AG04450 (cell line): ENCODE data around the gene THG1L. TPM values are rescaled to one million over a fixed set of nuclear protein-coding genes. Genes with fewer than 3 reads are reported as not detected.

ENCODE experiments used
- CTCF ChIA-PET: fragments of 300-600, 350-600 bp; formaldehyde crosslinking; extraction: SDS; loops from one replicate; lab custom pipeline; 2022; ENCODE audit warnings: antibody characterized with exemption, inconsistent platforms; lab: Charles Lee
- POLR2A ChIA-PET: fragments of 350-600 bp; formaldehyde crosslinking; extraction: SDS; loops from one replicate; lab custom pipeline; 2021; ENCODE audit warnings: antibody characterized with exemption, inconsistent platforms; lab: Yijun Ruan, JAX
- DNase-seq: peaks from one replicate; pipeline ENCODE4 v3.0.0-alpha.2; 2011; ENCODE audit warnings: low read depth, low spot score
- H3K27ac ChIP-seq: one replicate; pipeline ENCODE4 v1.5.1; 2012; ENCODE audit warnings: low read depth, low read length, control low read depth
- H3K27me3 ChIP-seq: one replicate; pipeline ENCODE4 v1.6.0; 2012; ENCODE audit warnings: low read length; ENCODE audit not compliant: control insufficient read depth, insufficient read depth
- H3K4me3 ChIP-seq: 2 replicates; pipeline ENCODE4 v1.5.1; 2011; ENCODE audit warnings: mild to moderate bottlenecking, low read depth, low read length, control low read depth
- H3K9me3 ChIP-seq: 2 replicates; pipeline ENCODE4 v1.5.1; 2012; ENCODE audit warnings: low read length; ENCODE audit not compliant: control insufficient read depth, insufficient read depth
- CTCF ChIP-seq: IDR thresholded peaks from 2 replicates; pipeline ENCODE4 v1.5.1; 2011; ENCODE audit warnings: low read depth, low read length, control low read depth, inconsistent platforms
- polyA plus RNA-seq: library from polyadenylated mRNA; depleted of rRNA; stranded (reverse); fragments of >200 nt; gene quantifications from 2 replicates; pipeline ENCODE4 v1.2.3, GENCODE V29; 2011

Gene THG1L
- polyA plus RNA-seq, 1 experiment: 21.0 TPM

- TF ChIP-seq CTCF: no peak
- no peaks in the 10 kb centered on the region for H3K9me3 ChIP-seq
- POLR2A ChIA-PET: no interaction called here
- H3K4me3 ChIP-seq: no peak overlapping the region
- H3K27ac ChIP-seq: no peak overlapping the region
- DNase-seq: no peak
- H3K27me3 ChIP-seq: peaks cover 4% of the 10 kb centered on the region
- CTCF ChIA-PET: no interaction called here
These were observed 35.7 kb downstream of the THG1L start for GRCh38 chr5:157766902-157767301.

- CTCF ChIA-PET: interaction anchor here (0.8 to 2.4 kb wide), 2 partner anchors 181 to 227 kb away, joined by 3 to 8 read pairs; no protein-coding TSS in a partner anchor
- H3K4me3 ChIP-seq: no peak overlapping the region
- H3K27ac ChIP-seq: no peak overlapping the region
- H3K9me3 ChIP-seq: no peaks in the 10 kb centered on the region
- peaks cover 4% of the 10 kb centered on the region for H3K27me3 ChIP-seq
- no peak for DNase-seq
- no peak for TF ChIP-seq CTCF
- POLR2A ChIA-PET: no interaction called here
These were observed 36.5 kb downstream of the THG1L start for GRCh38 chr5:157767689-157768088.

GRCh38 chr5:157770665-157771064 is 39.4 kb downstream of the THG1L start:
- peaks cover 5% of the 10 kb centered on the region for H3K27me3 ChIP-seq
- DNase-seq: no peak
- no peaks in the 10 kb centered on the region for H3K9me3 ChIP-seq
- no peak overlapping the region for H3K27ac ChIP-seq
- CTCF ChIA-PET: interaction anchor here (1.8 to 6.9 kb wide), 2 partner anchors 9 to 46 kb away, joined by 5 to 60 read pairs; no protein-coding TSS in a partner anchor
- no peak for TF ChIP-seq CTCF
- H3K4me3 ChIP-seq: no peak overlapping the region
- POLR2A ChIA-PET: no interaction called here

DNA sequence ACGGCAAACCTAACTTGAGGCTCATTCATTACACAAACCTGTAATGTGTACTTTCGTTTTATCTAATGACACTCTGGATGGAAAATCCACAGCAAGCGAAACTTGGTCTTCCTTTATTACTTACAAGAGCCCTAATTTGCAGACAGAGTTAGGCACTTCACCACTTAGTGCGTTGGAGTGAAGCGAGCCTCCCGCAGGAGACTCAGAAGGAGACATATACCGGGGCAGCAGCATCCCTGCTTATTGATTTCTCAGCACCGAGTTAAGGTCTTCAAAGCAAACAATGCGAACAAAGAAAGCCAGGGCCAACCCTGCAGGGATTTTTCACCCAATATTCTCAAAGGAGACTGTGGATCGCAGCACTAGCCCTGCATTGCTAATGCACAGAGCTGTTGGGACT is 40.9 kb downstream of the THG1L start:
- CTCF ChIA-PET: interaction anchor here (1.0 to 6.9 kb wide), 4 partner anchors 11 to 177 kb away, joined by 3 to 60 read pairs (median 4); no protein-coding TSS in a partner anchor
- H3K4me3 ChIP-seq: no peak overlapping the region
- POLR2A ChIA-PET: no interaction called here

More for the DNA sequence above, 40.9 kb downstream of the THG1L start:
- Histone ChIP-seq H3K9me3 (no peaks in the 10 kb centered on the region), H3K27me3 (peaks cover 5% of the 10 kb centered on the region), H3K27ac (no peak overlapping the region)
- no peak for TF ChIP-seq CTCF
- no peak for DNase-seq
